Natural killer cell treated with Interleukin-12 subunit alpha and Interleukin-12 subunit beta and Interleukin-15 and Interleukin-18, amount 100 ng/mL, for 72 hours (primary cell): ENCODE data around the gene PCK2. TPM values are rescaled to one million over a fixed set of nuclear protein-coding genes. Genes with fewer than 3 reads are reported as not detected.

Source experiments
- ATAC-seq, 2 donors: fragments of 150-1000 bp; cut with Tn5 transposase in 1 of 2; sonication (Bioruptor Pico), chemical (Tn5 transposase) in 1 of 2; 2 replicates each; pipeline ENCODE4 v1.10.0; 2021
- DNase-seq: peaks from one replicate; pipeline ENCODE4 v3.0.0; 2022; ENCODE audit warnings: low spot score
- H3K27ac Mint-ChIP-seq, 2 donors: 1 replicate in 1 of 2; 2 replicates in 1 of 2; pipeline ENCODE4 v1.8.0; 2022; ENCODE audit warnings: mixed read lengths in 2 of 2, mild to moderate bottlenecking in 1 of 2, moderate library complexity in 1 of 2
- H3K27me3 Mint-ChIP-seq, 2 donors: 1 replicate in 1 of 2; 2 replicates in 1 of 2; pipeline ENCODE4 v1.8.0; 2022; ENCODE audit warnings: mixed read lengths in 2 of 2
- H3K36me3 Mint-ChIP-seq: one replicate; pipeline ENCODE4 v1.8.0; 2022; ENCODE audit warnings: mixed read lengths
- H3K4me1 Mint-ChIP-seq, 2 donors: 1 replicate in 1 of 2; 2 replicates in 1 of 2; pipeline ENCODE4 v1.8.0; 2022; ENCODE audit warnings: low read depth in 2 of 2, mixed read lengths in 2 of 2, mild to moderate bottlenecking in 1 of 2
- H3K4me3 Mint-ChIP-seq: one replicate; pipeline ENCODE4 v1.8.0; 2022; ENCODE audit warnings: mixed read lengths
- H3K9me3 Mint-ChIP-seq: 2 replicates; pipeline ENCODE4 v1.8.0; 2022; ENCODE audit warnings: mixed read lengths
- total RNA-seq, 2 donors: library from RNA; stranded (reverse); gene quantifications; one replicate each; pipeline ENCODE4 v1.2.3, GENCODE V29; 2022

PCK2 gene
- total RNA-seq, 2 donors from 2014 or later: 30.4 to 68.3 TPM

- ATAC-seq (no peak), DNase-seq (no peak)
- no peak overlapping the region for H3K27ac Mint-ChIP-seq
- peaks cover 5 to 14% of the 10 kb centered on the region in 2 donors for H3K4me1 Mint-ChIP-seq
- H3K9me3 Mint-ChIP-seq: no peaks in the 10 kb centered on the region
- H3K4me3 Mint-ChIP-seq: no peak overlapping the region
- H3K36me3 Mint-ChIP-seq: no peaks in the 10 kb centered on the region
- H3K27me3 Mint-ChIP-seq: peaks cover 0 to 7% of the 10 kb centered on the region in 2 donors
Measured at GRCh38 chr14:24075485-24076301, 18.4 kb upstream of the PCK2 start.

- no peak for ATAC-seq
- H3K27ac Mint-ChIP-seq: no peak overlapping the region
- no peaks in the 10 kb centered on the region for H3K36me3 Mint-ChIP-seq
- H3K9me3 Mint-ChIP-seq: no peaks in the 10 kb centered on the region
- peaks cover 0 to 9% of the 10 kb centered on the region in 2 donors for H3K4me1 Mint-ChIP-seq
- H3K4me3 Mint-ChIP-seq: no peak overlapping the region
- DNase-seq: no peak
- H3K27me3 Mint-ChIP-seq: peaks cover 0 to 7% of the 10 kb centered on the region in 2 donors
Measured at GRCh38 chr14:24076302-24076601, 17.9 kb upstream of the PCK2 start.

- DNase-seq (no peak), ATAC-seq (no peak)
- Mint-ChIP-seq H3K4me1 (peaks cover 3 to 12% of the 10 kb centered on the region in 2 donors), H3K4me3 (no peak overlapping the region), H3K27me3 (peaks cover 0 to 9% of the 10 kb centered on the region in 2 donors), H3K9me3 (no peaks in the 10 kb centered on the region), H3K36me3 (no peaks in the 10 kb centered on the region), H3K27ac (no peak overlapping the region)
Measured at GRCh38 chr14:24077086-24077485, 17.0 kb upstream of the PCK2 start.

GRCh38 chr14:24078146-24078545 is 16.0 kb upstream of the PCK2 start:
- DNase-seq: no peak
- Mint-ChIP-seq H3K9me3 (no peaks in the 10 kb centered on the region), H3K27ac (no peak overlapping the region), H3K27me3 (peaks cover 0 to 10% of the 10 kb centered on the region in 2 donors), H3K4me1 (peaks cover 7 to 14% of the 10 kb centered on the region in 2 donors), H3K4me3 (no peak overlapping the region), H3K36me3 (no peaks in the 10 kb centered on the region)
- no peak for ATAC-seq

GRCh38 chr14:24079491-24080141 is 14.5 kb upstream of the PCK2 start:
- Mint-ChIP-seq H3K4me3 (no peak overlapping the region), H3K36me3 (no peaks in the 10 kb centered on the region), H3K27me3 (peaks cover 0 to 10% of the 10 kb centered on the region in 2 donors), H3K9me3 (no peaks in the 10 kb centered on the region), H3K4me1 (peaks cover 7 to 14% of the 10 kb centered on the region in 2 donors), H3K27ac (no peak overlapping the region)
- ATAC-seq: no peak
- DNase-seq: no peak

GRCh38 chr14:24080142-24080530 is 14.0 kb upstream of the PCK2 start:
- ATAC-seq (no peak), DNase-seq (no peak)
- Mint-ChIP-seq H3K4me3 (peak overlapping the region; percentile 79), H3K36me3 (no peaks in the 10 kb centered on the region), H3K4me1 (peaks cover 7 to 14% of the 10 kb centered on the region in 2 donors), H3K9me3 (no peaks in the 10 kb centered on the region), H3K27me3 (peaks cover 0 to 10% of the 10 kb centered on the region in 2 donors), H3K27ac (no peak overlapping the region)

GRCh38 chr14:24080888-24081738 is 13.0 kb upstream of the PCK2 start:
- ATAC-seq (peak; percentile 89 to 90), DNase-seq (peak; percentile 74)
- Mint-ChIP-seq H3K36me3 (no peaks in the 10 kb centered on the region), H3K9me3 (no peaks in the 10 kb centered on the region), H3K27me3 (peaks cover 0 to 10% of the 10 kb centered on the region in 2 donors), H3K4me3 (peak overlapping the region; percentile 79), H3K4me1 (peaks cover 7 to 14% of the 10 kb centered on the region in 2 donors), H3K27ac (no peak overlapping the region)

- ATAC-seq: no peak
- peaks cover 7 to 14% of the 10 kb centered on the region in 2 donors for H3K4me1 Mint-ChIP-seq
- H3K36me3 Mint-ChIP-seq: no peaks in the 10 kb centered on the region
- DNase-seq: no peak
- H3K9me3 Mint-ChIP-seq: no peaks in the 10 kb centered on the region
- peak overlapping the region; percentile 33 to 72 for H3K27ac Mint-ChIP-seq
- peaks cover 0 to 10% of the 10 kb centered on the region in 2 donors for H3K27me3 Mint-ChIP-seq
- H3K4me3 Mint-ChIP-seq: peak overlapping the region; percentile 79
Measured at GRCh38 chr14:24081739-24082211, 12.3 kb upstream of the PCK2 start.

- Mint-ChIP-seq H3K4me3 (peak overlapping the region; percentile 79), H3K9me3 (no peaks in the 10 kb centered on the region), H3K36me3 (no peaks in the 10 kb centered on the region), H3K27me3 (peaks cover 0 to 10% of the 10 kb centered on the region in 2 donors), H3K4me1 (peaks cover 7 to 14% of the 10 kb centered on the region in 2 donors), H3K27ac (peak overlapping the region; percentile 33 to 72)
- DNase-seq: no peak
- no peak for ATAC-seq
Measured at GRCh38 chr14:24082411-24083080, 11.6 kb upstream of the PCK2 start.

- Mint-ChIP-seq H3K27ac (no peak overlapping the region), H3K27me3 (peaks cover 0 to 10% of the 10 kb centered on the region in 2 donors), H3K36me3 (no peaks in the 10 kb centered on the region), H3K9me3 (no peaks in the 10 kb centered on the region), H3K4me1 (peaks cover 7 to 14% of the 10 kb centered on the region in 2 donors), H3K4me3 (no peak overlapping the region)
- no peak for ATAC-seq
- DNase-seq: no peak
Measured at GRCh38 chr14:24083462-24083861, 10.6 kb upstream of the PCK2 start.

- H3K4me1 Mint-ChIP-seq: peaks cover 7 to 15% of the 10 kb centered on the region in 2 donors
- H3K4me3 Mint-ChIP-seq: no peak overlapping the region
- H3K27ac Mint-ChIP-seq: no peak overlapping the region
- no peak for DNase-seq
- no peaks in the 10 kb centered on the region for H3K36me3 Mint-ChIP-seq
- peaks cover 0 to 6% of the 10 kb centered on the region in 2 donors for H3K27me3 Mint-ChIP-seq
- H3K9me3 Mint-ChIP-seq: no peaks in the 10 kb centered on the region
- ATAC-seq: no peak
Measured at GRCh38 chr14:24084440-24084839, 9.7 kb upstream of the PCK2 start.

- DNase-seq (no peak), ATAC-seq (no peak)
- Mint-ChIP-seq H3K4me3 (no peak overlapping the region), H3K4me1 (peaks cover 7 to 15% of the 10 kb centered on the region in 2 donors), H3K27ac (no peak overlapping the region), H3K9me3 (no peaks in the 10 kb centered on the region), H3K36me3 (no peaks in the 10 kb centered on the region), H3K27me3 (peaks cover 0 to 3% of the 10 kb centered on the region in 2 donors)
Measured at GRCh38 chr14:24085215-24085614, 8.9 kb upstream of the PCK2 start.
